Measurements from ENCODE around the gene SFXN5.
"Not testable (repeated sequence)": the region's sequence is repeated elsewhere in the genome, so short reads cannot be mapped to it uniquely, and the experiment has no call there.

SFXN5 gene

GRCh38 chr2:73103018-73103542 lies 31.6 kb upstream of the SFXN5 start:
- H3K4me1 ChIP-seq: peaks cover 0 to 24% (median 11%) of the 10 kb centered on the region in 4 donors
- H3K9me3 ChIP-seq: no peaks in the 10 kb centered on the region
- H3K27me3 ChIP-seq: no peaks in the 10 kb centered on the region
- no peak for DNase-seq
- no peak overlapping the region for H3K27ac ChIP-seq
- no peak overlapping the region for H3K4me3 ChIP-seq
- intact Hi-C loops (cut with DNase I; ENCODE audit: low total_unique reads): no loop called here
- TF ChIP-seq, protein P1, sequence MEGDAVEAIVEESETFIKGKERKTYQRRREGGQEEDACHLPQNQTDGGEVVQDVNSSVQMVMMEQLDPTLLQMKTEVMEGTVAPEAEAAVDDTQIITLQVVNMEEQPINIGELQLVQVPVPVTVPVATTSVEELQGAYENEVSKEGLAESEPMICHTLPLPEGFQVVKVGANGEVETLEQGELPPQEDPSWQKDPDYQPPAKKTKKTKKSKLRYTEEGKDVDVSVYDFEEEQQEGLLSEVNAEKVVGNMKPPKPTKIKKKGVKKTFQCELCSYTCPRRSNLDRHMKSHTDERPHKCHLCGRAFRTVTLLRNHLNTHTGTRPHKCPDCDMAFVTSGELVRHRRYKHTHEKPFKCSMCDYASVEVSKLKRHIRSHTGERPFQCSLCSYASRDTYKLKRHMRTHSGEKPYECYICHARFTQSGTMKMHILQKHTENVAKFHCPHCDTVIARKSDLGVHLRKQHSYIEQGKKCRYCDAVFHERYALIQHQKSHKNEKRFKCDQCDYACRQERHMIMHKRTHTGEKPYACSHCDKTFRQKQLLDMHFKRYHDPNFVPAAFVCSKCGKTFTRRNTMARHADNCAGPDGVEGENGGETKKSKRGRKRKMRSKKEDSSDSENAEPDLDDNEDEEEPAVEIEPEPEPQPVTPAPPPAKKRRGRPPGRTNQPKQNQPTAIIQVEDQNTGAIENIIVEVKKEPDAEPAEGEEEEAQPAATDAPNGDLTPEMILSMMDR (IDR thresholded peaks at IDR 0.05): no peak
- no peaks in the 10 kb centered on the region for H3K36me3 ChIP-seq

DNA sequence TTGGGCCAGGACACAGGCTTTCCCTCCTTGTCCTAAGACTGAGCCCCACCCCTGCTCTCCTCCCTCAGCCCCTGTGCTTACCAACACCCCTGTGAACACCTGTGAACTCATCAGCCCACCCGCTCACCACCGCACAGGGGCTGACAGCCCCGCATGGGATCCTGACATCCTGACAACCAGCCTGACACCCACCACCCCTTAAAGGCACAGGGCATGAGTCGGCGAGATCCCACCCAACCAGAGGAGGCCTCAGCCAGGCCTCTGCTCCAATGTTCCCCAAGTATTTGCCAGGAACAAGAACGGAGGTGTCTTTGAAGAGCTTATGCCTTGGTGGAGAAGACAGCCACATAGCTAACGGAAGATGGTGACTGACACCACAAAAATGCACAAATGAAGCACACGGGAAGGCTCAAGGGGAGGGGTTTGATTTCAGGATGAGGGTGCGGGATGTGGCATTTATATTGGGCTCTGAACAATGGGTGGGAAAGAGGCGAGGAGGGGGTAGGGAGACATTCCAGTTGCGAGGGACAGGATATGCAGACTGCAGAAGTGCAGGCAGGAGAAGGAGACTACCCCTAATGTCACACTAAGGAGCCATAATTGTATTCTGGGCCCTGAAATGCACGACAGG lies 30.2 kb upstream of the SFXN5 start:
- Histone ChIP-seq H3K36me3 (no peaks in the 10 kb centered on the region), H3K4me3 (no peak overlapping the region), H3K9me3 (no peaks in the 10 kb centered on the region), H3K27ac (no peak overlapping the region), H3K27me3 (no peaks in the 10 kb centered on the region), H3K4me1 (peaks cover 0 to 12% (median under 1%) of the 10 kb centered on the region in 4 donors)
- no peak for DNase-seq
- TF ChIP-seq, protein P1 (IDR thresholded peaks at IDR 0.05): no peak
- intact Hi-C loops (cut with DNase I; ENCODE audit: low total_unique reads): no loop called here

DNA sequence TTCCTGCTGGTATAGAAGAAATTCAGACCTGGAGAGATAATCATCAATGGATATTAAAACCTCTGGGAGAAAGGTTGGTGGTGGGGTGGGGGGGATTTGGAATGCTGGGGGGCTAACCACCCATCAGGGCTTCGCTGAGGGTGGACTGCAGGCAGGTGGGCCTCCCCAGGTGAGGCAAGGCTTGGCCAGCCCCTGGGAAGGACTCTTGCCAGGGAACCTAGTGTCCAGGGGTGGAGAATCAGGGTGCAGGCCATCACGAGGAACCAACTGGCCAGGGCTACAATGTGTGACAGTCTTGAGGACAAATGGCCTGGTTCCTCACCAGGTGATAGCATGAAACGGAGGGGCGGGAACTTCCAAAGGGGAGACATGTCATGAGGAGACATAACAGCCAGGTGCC lies 29.4 kb upstream of the SFXN5 start:
- H3K27ac ChIP-seq: no peak overlapping the region
- no peaks in the 10 kb centered on the region for H3K36me3 ChIP-seq
- TF ChIP-seq, protein P1 (IDR thresholded peaks at IDR 0.05): no peak
- no peak for DNase-seq
- H3K27me3 ChIP-seq: no peaks in the 10 kb centered on the region
- H3K4me3 ChIP-seq: no peak overlapping the region
- no peaks in the 10 kb centered on the region for H3K9me3 ChIP-seq
- intact Hi-C loops (cut with DNase I; ENCODE audit: low total_unique reads): no loop called here
- H3K4me1 ChIP-seq: peaks cover 0 to 6% (median 0%) of the 10 kb centered on the region in 4 donors

- intact Hi-C loops (cut with DNase I; ENCODE audit: low total_unique reads): no loop called here
- no peak overlapping the region for H3K4me3 ChIP-seq
- H3K36me3 ChIP-seq: no peaks in the 10 kb centered on the region
- H3K9me3 ChIP-seq: no peaks in the 10 kb centered on the region
- H3K4me1 ChIP-seq: peaks cover 0 to 5% (median 0%) of the 10 kb centered on the region in 4 donors
- no peaks in the 10 kb centered on the region for H3K27me3 ChIP-seq
- H3K27ac ChIP-seq: no peak overlapping the region
- DNase-seq: no peak
- TF ChIP-seq, protein P1 (IDR thresholded peaks at IDR 0.05): no peak
These were observed 28.0 kb upstream of the SFXN5 start for GRCh38 chr2:73099486-73099885.

- Histone ChIP-seq H3K4me3 (no peak overlapping the region), H3K4me1 (peaks cover 0 to 35% (median 21%) of the 10 kb centered on the region in 4 donors), H3K36me3 (no peaks in the 10 kb centered on the region), H3K9me3 (no peaks in the 10 kb centered on the region), H3K27me3 (no peaks in the 10 kb centered on the region), H3K27ac (no peak overlapping the region)
- TF ChIP-seq, protein P1 (IDR thresholded peaks at IDR 0.05): no peak
- intact Hi-C loops (cut with DNase I; ENCODE audit: low total_unique reads): no loop called here
- no peak for DNase-seq
These were observed 24.4 kb upstream of the SFXN5 start for GRCh38 chr2:73095910-73096309.

- H3K4me1 ChIP-seq: peaks cover 0 to 57% (median 39%) of the 10 kb centered on the region in 4 donors
- H3K4me3 ChIP-seq; H3K36me3 ChIP-seq; H3K27me3 ChIP-seq; DNase-seq; H3K9me3 ChIP-seq; H3K27ac ChIP-seq; intact Hi-C loops (cut with DNase I; ENCODE audit: low total_unique reads): not testable (repeated sequence)
These were observed 22.2 kb upstream of the SFXN5 start for GRCh38 chr2:73093601-73094218.
